GM10266 (cell line): Measurements from ENCODE around the gene ZNF185.

Experiments
- DNase-seq: peaks from one replicate; pipeline ENCODE4 v3.0.0; 2012; ENCODE audit errors: extremely low spot score
- CTCF ChIP-seq: IDR thresholded peaks from 2 replicates; pipeline ENCODE4 v1.5.1; 2012; ENCODE audit warnings: mild to moderate bottlenecking, low read depth; ENCODE audit not compliant: control insufficient read depth, insufficient read depth; ENCODE audit errors: missing control alignments

The ZNF185 gene

GRCh38 chrX:152943826-152944225 is 46.0 kb downstream of the ZNF185 start:
- no peak for DNase-seq
- no peak for TF ChIP-seq CTCF

GRCh38 chrX:152945021-152945979 is 47.4 kb downstream of the ZNF185 start:
- DNase-seq: no peak
- no peak for TF ChIP-seq CTCF

GRCh38 chrX:152946681-152947080 is 48.8 kb downstream of the ZNF185 start:
- TF ChIP-seq CTCF: no peak
- no peak for DNase-seq
